Neural cell (in vitro differentiated cells): ENCODE data around the gene CACNB2. TPM values are rescaled to one million over a fixed set of nuclear protein-coding genes. Genes with fewer than 3 reads are reported as not detected.

ENCODE experiments used
- H2AFZ ChIP-seq: fragments of 200-600, 300-800 bp; sonication (generic), shearing (Covaris generic); 2 replicates; pipeline ENCODE4 v1.6.0; 2014; ENCODE audit warnings: low read depth, mild to moderate bottlenecking, antibody characterized with exemption, low read length, moderate library complexity
- H3F3A ChIP-seq: fragments of 200-600 bp; shearing (Covaris generic); 2 replicates; pipeline ENCODE4 v1.6.1; 2016; ENCODE audit warnings: mild to moderate bottlenecking, moderate library complexity, mixed read lengths, antibody characterized with exemption, low read length; ENCODE audit not compliant: insufficient read depth, poor library complexity, severe bottlenecking
- H3K27ac ChIP-seq: fragments of 200-600, 300-800 bp; sonication (generic), shearing (Covaris generic); 2 replicates; pipeline ENCODE4 v1.5.1; 2014; ENCODE audit warnings: mild to moderate bottlenecking, low read length, moderate library complexity
- H3K27me3 ChIP-seq: fragments of 300-800, 200-600 bp; sonication (generic), shearing (Covaris generic); 2 replicates; pipeline ENCODE4 v1.6.0; 2014; ENCODE audit warnings: mild to moderate bottlenecking, low read depth, low read length, moderate library complexity; ENCODE audit not compliant: insufficient read depth
- H3K36me3 ChIP-seq: fragments of 300-800, 200-600 bp; sonication (generic), shearing (Covaris generic); 2 replicates; pipeline ENCODE4 v1.5.1; 2014; ENCODE audit warnings: mild to moderate bottlenecking, antibody characterized with exemption, low read length, moderate library complexity; ENCODE audit not compliant: insufficient read depth
- H3K4me2 ChIP-seq: fragments of 300-800, 200-600 bp; sonication (generic), shearing (Covaris generic); 2 replicates; pipeline ENCODE4 v1.6.0; 2014; ENCODE audit warnings: mild to moderate bottlenecking, low read length
- H3K4me3 ChIP-seq: fragments of 300-800, 200-600 bp; sonication (generic), shearing (Covaris generic); 2 replicates; pipeline ENCODE4 v1.5.1; 2014; ENCODE audit warnings: mild to moderate bottlenecking, low read length, moderate library complexity
- H3K79me2 ChIP-seq: fragments of 200-600 bp; shearing (Covaris generic); replicated peaks from 2 replicates; pipeline ENCODE4 v1.6.0; 2014; ENCODE audit warnings: mild to moderate bottlenecking, low read length, moderate library complexity; ENCODE audit not compliant: insufficient read depth
- H3K9ac ChIP-seq: fragments of 300-800, 200-600 bp; sonication (generic), shearing (Covaris generic); 2 replicates; pipeline ENCODE4 v1.6.1; 2016; ENCODE audit warnings: mild to moderate bottlenecking, low read length, mixed read lengths
- H3K9me2 ChIP-seq: fragments of 200-600 bp; shearing (Covaris generic); 2 replicates; pipeline ENCODE4 v1.6.1; 2016; ENCODE audit warnings: mild to moderate bottlenecking, low read length, mixed read lengths; ENCODE audit not compliant: insufficient read depth
- H3K9me3 ChIP-seq: fragments of 200-600, 300-800 bp; sonication (generic), shearing (Covaris generic); 2 replicates; pipeline ENCODE4 v1.6.1; 2016; ENCODE audit warnings: mild to moderate bottlenecking, mixed run types, low read length, moderate library complexity, mixed read lengths
- H4K20me1 ChIP-seq: fragments of 200-600 bp; shearing (Covaris generic); 2 replicates; pipeline ENCODE4 v1.6.1; 2016; ENCODE audit warnings: mild to moderate bottlenecking, mixed run types; ENCODE audit not compliant: insufficient read depth
- CTCF ChIP-seq: fragments of 450-650 bp; IDR thresholded peaks from 2 replicates; pipeline ENCODE4 v1.5.1; 2014; ENCODE audit warnings: antibody characterized with exemption, mild to moderate bottlenecking, moderate library complexity; ENCODE audit not compliant: poor library complexity, severe bottlenecking
- EP300 ChIP-seq: fragments of 450-650 bp; conservative IDR thresholded peaks from 2 replicates; pipeline ENCODE4 v1.6.1; 2014; ENCODE audit warnings: antibody characterized with exemption, mild to moderate bottlenecking, moderate library complexity; ENCODE audit not compliant: poor library complexity, severe bottlenecking
- EZH2 ChIP-seq: fragments of 200-600, 300-800 bp; shearing (Covaris generic), sonication (generic); IDR thresholded peaks from 2 replicates; pipeline ENCODE4 v1.6.1; 2014; ENCODE audit warnings: antibody characterized with exemption, low read length, borderline replicate concordance, mild to moderate bottlenecking; ENCODE audit not compliant: insufficient read depth, poor library complexity, severe bottlenecking
- MXI1 ChIP-seq: fragments of 450-650 bp; conservative IDR thresholded peaks from 2 replicates; pipeline ENCODE4 v1.6.1; 2014; ENCODE audit warnings: antibody characterized with exemption, mild to moderate bottlenecking; ENCODE audit not compliant: poor library complexity, severe bottlenecking
- POLR2AphosphoS5 ChIP-seq: IDR thresholded peaks from 2 replicates; pipeline ENCODE4 v1.6.1; 2012
- RAD21 ChIP-seq: fragments of 450-650 bp; conservative IDR thresholded peaks from 2 replicates; pipeline ENCODE4 v1.6.1; 2014; ENCODE audit warnings: antibody characterized with exemption, mild to moderate bottlenecking, moderate library complexity
- REST ChIP-seq: IDR thresholded peaks from 2 replicates; pipeline ENCODE4 v1.6.1; 2012; ENCODE audit warnings: borderline replicate concordance
- SMC3 ChIP-seq: fragments of 450-650 bp; conservative IDR thresholded peaks from 2 replicates; pipeline ENCODE4 v1.6.1; 2014; ENCODE audit warnings: antibody characterized with exemption, mild to moderate bottlenecking, moderate library complexity; ENCODE audit not compliant: poor library complexity
- TAF1 ChIP-seq: IDR thresholded peaks from 2 replicates; pipeline ENCODE4 v1.6.1; 2012; ENCODE audit warnings: low read depth
- polyA minus RNA-seq: library from RNA; depleted of rRNA, polyadenylated mRNA; stranded (reverse); fragments of >200 nt; gene quantifications from 2 replicates; pipeline ENCODE4 v1.2.3, GENCODE V29; 2014
- polyA plus RNA-seq: library from polyadenylated mRNA; depleted of rRNA; stranded (reverse); fragments of >200 nt; gene quantifications from 2 replicates; pipeline ENCODE4 v1.2.3, GENCODE V29; 2014

Gene CACNB2
- polyA plus RNA-seq: 14.3 and 16.4 TPM in 2 replicates
- 24.6 and 34.6 TPM in 2 replicates for polyA minus RNA-seq

- Histone ChIP-seq H3F3A (no peaks in the 10 kb centered on the region), H3K27ac (peak within 1 kb of the TSS; percentile 48), H3K79me2 (no peaks in the 10 kb centered on the region), H3K27me3 (peaks cover 15% of the 10 kb centered on the region), H3K4me2 (peak within 1 kb of the TSS; percentile 67), H4K20me1 (no peaks in the 10 kb centered on the region), H3K9me2 (no peaks in the 10 kb centered on the region), H3K9me3 (no peaks in the 10 kb centered on the region), H3K9ac (peak within 1 kb of the TSS; percentile 85), H3K4me3 (peak within 1 kb of the TSS; percentile 88), H2AFZ (peak within 1 kb of the TSS; percentile 86), H3K36me3 (no peaks in the 10 kb centered on the region)
- TF ChIP-seq REST: no peak
- TF ChIP-seq RAD21: peak; percentile 39
- TF ChIP-seq TAF1: peak; percentile 60
- TF ChIP-seq MXI1: peak; percentile 46
- TF ChIP-seq CTCF: peak; percentile 42
- TF ChIP-seq POLR2AphosphoS5: no peak
- TF ChIP-seq EP300: peak; percentile 19
- TF ChIP-seq EZH2: no peak
- TF ChIP-seq SMC3: peak; percentile 37
Measured at GRCh38 chr10:18140149-18140956, at the start of gene CACNB2. Gene CACNB2, plus strand, starts transcription at chr10:18140424.

- Histone ChIP-seq H3K36me3 (no peaks in the 10 kb centered on the region), H4K20me1 (no peaks in the 10 kb centered on the region), H3K9me3 (no peaks in the 10 kb centered on the region), H3K9me2 (no peaks in the 10 kb centered on the region), H3K9ac (no peak overlapping the region), H3K27me3 (no peaks in the 10 kb centered on the region), H2AFZ (no peak overlapping the region), H3K4me3 (no peak overlapping the region), H3K27ac (no peak overlapping the region), H3K79me2 (no peaks in the 10 kb centered on the region), H3F3A (no peaks in the 10 kb centered on the region), H3K4me2 (no peak overlapping the region)
- TF ChIP-seq REST: no peak
- no peak for TF ChIP-seq CTCF
- TF ChIP-seq SMC3: no peak
- TF ChIP-seq EP300: no peak
- TF ChIP-seq POLR2AphosphoS5: no peak
- TF ChIP-seq EZH2: no peak
- no peak for TF ChIP-seq RAD21
- no peak for TF ChIP-seq MXI1
- TF ChIP-seq TAF1: no peak
Measured at GRCh38 chr10:18094332-18094731, 45.9 kb upstream of the CACNB2 start.
